ENCODE results near the gene PHF20. TPM values are rescaled to one million over a fixed set of nuclear protein-coding genes. Genes with fewer than 3 reads are reported as not detected.
A peak's percentile ranks its signal among the peaks of the same experiment; 100 is the strongest.
"Not testable (repeated sequence)": the region's sequence is repeated elsewhere in the genome, so short reads cannot be mapped to it uniquely, and the experiment has no call there.

The PHF20 gene
- total RNA-seq, 1 donor from 2014 or later = 76.1 TPM

GRCh38 chr20:35942243-35942642, 170.4 kb downstream of the PHF20 start:
- peaks cover 3% of the 10 kb centered on the region for H3K9me3 Mint-ChIP-seq (ENCODE audit: unreplicated experiment)
- no peaks in the 10 kb centered on the region for H3K4me1 Mint-ChIP-seq (ENCODE audit: low read depth, unreplicated experiment)
- no peak for TF ChIP-seq CTCF (IDR thresholded peaks at IDR 0.05; ENCODE audit: partially characterized antibody, unreplicated experiment)
- H3K27ac Mint-ChIP-seq (ENCODE audit: unreplicated experiment) = no peak overlapping the region
- no peak for DNase-seq
- peaks cover 3% of the 10 kb centered on the region for H3K27me3 Mint-ChIP-seq (ENCODE audit: unreplicated experiment)
- H3K36me3 Mint-ChIP-seq (ENCODE audit: unreplicated experiment) = no peaks in the 10 kb centered on the region
- H3K4me3 Mint-ChIP-seq (ENCODE audit: unreplicated experiment) = no peak overlapping the region

GRCh38 chr20:35947489-35947888, 175.7 kb downstream of the PHF20 start:
- Mint-ChIP-seq H3K27ac (ENCODE audit: unreplicated experiment) (peak overlapping the region; percentile 13), H3K36me3 (ENCODE audit: unreplicated experiment) (no peaks in the 10 kb centered on the region), H3K4me1 (ENCODE audit: low read depth, unreplicated experiment) (peaks cover under 1% of the 10 kb centered on the region), H3K27me3 (ENCODE audit: unreplicated experiment) (peaks cover 3% of the 10 kb centered on the region), H3K9me3 (ENCODE audit: unreplicated experiment) (peaks cover 3% of the 10 kb centered on the region), H3K4me3 (ENCODE audit: unreplicated experiment) (no peak overlapping the region)
- peak; percentile 21 for DNase-seq
- peak; percentile 27 for TF ChIP-seq CTCF (IDR thresholded peaks at IDR 0.05; ENCODE audit: partially characterized antibody, unreplicated experiment)

- peaks cover 3% of the 10 kb centered on the region for H3K27me3 Mint-ChIP-seq (ENCODE audit: unreplicated experiment)
- H3K4me3 Mint-ChIP-seq (ENCODE audit: unreplicated experiment) = no peak overlapping the region
- no peak for DNase-seq
- H3K4me1 Mint-ChIP-seq (ENCODE audit: low read depth, unreplicated experiment) = peaks cover 5% of the 10 kb centered on the region
- no peak for TF ChIP-seq CTCF (IDR thresholded peaks at IDR 0.05; ENCODE audit: partially characterized antibody, unreplicated experiment)
- H3K27ac Mint-ChIP-seq (ENCODE audit: unreplicated experiment) = no peak overlapping the region
- H3K36me3 Mint-ChIP-seq (ENCODE audit: unreplicated experiment) = no peaks in the 10 kb centered on the region
- H3K9me3 Mint-ChIP-seq (ENCODE audit: unreplicated experiment) = peaks cover 3% of the 10 kb centered on the region
Observed at GRCh38 chr20:35947907-35948306, 176.1 kb downstream of the PHF20 start.

- Mint-ChIP-seq H3K4me3 (ENCODE audit: unreplicated experiment) (no peak overlapping the region), H3K4me1 (ENCODE audit: low read depth, unreplicated experiment) (peaks cover 5% of the 10 kb centered on the region), H3K27me3 (ENCODE audit: unreplicated experiment) (peaks cover 8% of the 10 kb centered on the region), H3K36me3 (ENCODE audit: unreplicated experiment) (no peaks in the 10 kb centered on the region), H3K27ac (ENCODE audit: unreplicated experiment) (no peak overlapping the region), H3K9me3 (ENCODE audit: unreplicated experiment) (peaks cover 7% of the 10 kb centered on the region)
- no peak for DNase-seq
- no peak for TF ChIP-seq CTCF (IDR thresholded peaks at IDR 0.05; ENCODE audit: partially characterized antibody, unreplicated experiment)
Observed at GRCh38 chr20:35950093-35950492, 178.3 kb downstream of the PHF20 start.

- not testable (repeated sequence) for H3K27ac Mint-ChIP-seq (ENCODE audit: unreplicated experiment); H3K9me3 Mint-ChIP-seq (ENCODE audit: unreplicated experiment); H3K27me3 Mint-ChIP-seq (ENCODE audit: unreplicated experiment); DNase-seq; H3K36me3 Mint-ChIP-seq (ENCODE audit: unreplicated experiment); H3K4me1 Mint-ChIP-seq (ENCODE audit: low read depth, unreplicated experiment)
- peak overlapping the region; percentile 96 for H3K4me3 Mint-ChIP-seq (ENCODE audit: unreplicated experiment)
Observed at GRCh38 chr20:35952080-35952479, 180.3 kb downstream of the PHF20 start.
